ENCODE results near the gene C1orf174.

DNA sequence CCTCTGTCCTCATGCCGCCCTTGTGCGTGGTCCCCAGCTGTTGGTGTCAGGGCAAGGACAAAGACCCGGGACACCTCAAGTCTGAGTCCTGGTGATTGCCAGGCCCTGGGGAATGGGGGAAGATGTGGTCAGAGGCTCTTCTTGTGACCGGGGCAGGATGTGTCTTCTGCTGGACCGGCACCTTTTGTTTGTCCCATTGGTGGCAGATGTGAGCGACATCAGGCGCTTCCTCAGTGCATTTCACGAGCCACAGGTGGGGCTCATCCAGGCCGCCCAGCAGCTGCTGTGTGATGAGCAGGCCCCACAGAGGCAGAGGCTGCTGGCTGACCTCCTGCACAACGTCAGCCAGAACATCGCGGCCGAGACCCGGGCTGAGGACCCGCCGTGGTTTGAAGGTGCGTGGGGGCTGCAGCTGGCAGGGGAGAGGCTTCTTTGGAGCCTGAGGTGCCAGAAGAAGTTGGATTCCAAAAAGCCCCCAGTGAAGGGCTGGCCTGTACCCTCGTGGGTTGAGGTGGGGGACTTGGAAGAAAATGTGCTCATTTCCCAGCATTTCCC lies 34.4 kb downstream of the C1orf174 start:
- TF ChIP-seq, protein P1, sequence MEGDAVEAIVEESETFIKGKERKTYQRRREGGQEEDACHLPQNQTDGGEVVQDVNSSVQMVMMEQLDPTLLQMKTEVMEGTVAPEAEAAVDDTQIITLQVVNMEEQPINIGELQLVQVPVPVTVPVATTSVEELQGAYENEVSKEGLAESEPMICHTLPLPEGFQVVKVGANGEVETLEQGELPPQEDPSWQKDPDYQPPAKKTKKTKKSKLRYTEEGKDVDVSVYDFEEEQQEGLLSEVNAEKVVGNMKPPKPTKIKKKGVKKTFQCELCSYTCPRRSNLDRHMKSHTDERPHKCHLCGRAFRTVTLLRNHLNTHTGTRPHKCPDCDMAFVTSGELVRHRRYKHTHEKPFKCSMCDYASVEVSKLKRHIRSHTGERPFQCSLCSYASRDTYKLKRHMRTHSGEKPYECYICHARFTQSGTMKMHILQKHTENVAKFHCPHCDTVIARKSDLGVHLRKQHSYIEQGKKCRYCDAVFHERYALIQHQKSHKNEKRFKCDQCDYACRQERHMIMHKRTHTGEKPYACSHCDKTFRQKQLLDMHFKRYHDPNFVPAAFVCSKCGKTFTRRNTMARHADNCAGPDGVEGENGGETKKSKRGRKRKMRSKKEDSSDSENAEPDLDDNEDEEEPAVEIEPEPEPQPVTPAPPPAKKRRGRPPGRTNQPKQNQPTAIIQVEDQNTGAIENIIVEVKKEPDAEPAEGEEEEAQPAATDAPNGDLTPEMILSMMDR (IDR thresholded peaks at IDR 0.05) = no peak
- no peak for TF ChIP-seq POLR2A (IDR thresholded peaks at IDR 0.05)
